PC-9 (cell line): Measurements from ENCODE around the gene TBX10.

Source experiments
- CTCF ChIP-seq: fragments of 200-600 bp; sonication (generic); conservative IDR thresholded peaks from 2 replicates; pipeline ENCODE4 v1.6.1; 2017; ENCODE audit warnings: mixed run types, antibody characterized with exemption, mild to moderate bottlenecking, moderate library complexity
- EZH2 ChIP-seq: fragments of 200-600 bp; sonication (generic); IDR thresholded peaks from 2 replicates; pipeline ENCODE4 v1.8.0; 2017; ENCODE audit warnings: antibody characterized with exemption, low read depth

- TF ChIP-seq EZH2 (no peak), CTCF (no peak)
These were observed 28.6 kb upstream of the TBX10 start for GRCh38 chr11:67668192-67668551.
